Neural crest cell (in vitro differentiated cells): ENCODE data around the gene SYK. TPM values are rescaled to one million over a fixed set of nuclear protein-coding genes. Genes with fewer than 3 reads are reported as not detected.

ENCODE experiments used
- DNase-seq: peaks from one replicate; pipeline ENCODE4 v3.0.0; 2021; ENCODE audit warnings: low read depth, mixed read lengths, low spot score
- H3K27ac Mint-ChIP-seq: one replicate; pipeline ENCODE4 v1.8.0; 2021; ENCODE audit warnings: mild to moderate bottlenecking, mixed read lengths; ENCODE audit not compliant: unreplicated experiment
- H3K27me3 Mint-ChIP-seq: 2 replicates; pipeline ENCODE4 v1.8.0; 2021; ENCODE audit warnings: low read depth, mild to moderate bottlenecking, mixed read lengths
- H3K36me3 Mint-ChIP-seq: 2 replicates; pipeline ENCODE4 v1.8.0; 2021; ENCODE audit warnings: low read depth, mild to moderate bottlenecking, mixed read lengths
- H3K4me1 Mint-ChIP-seq: 2 replicates; pipeline ENCODE4 v1.8.0; 2021; ENCODE audit warnings: mixed read lengths
- H3K4me3 Mint-ChIP-seq: one replicate; pipeline ENCODE4 v1.8.0; 2021; ENCODE audit warnings: mild to moderate bottlenecking, mixed read lengths
- H3K9me3 Mint-ChIP-seq: 2 replicates; pipeline ENCODE4 v1.8.0; 2021; ENCODE audit warnings: mixed read lengths
- total RNA-seq: library from RNA; stranded (reverse); gene quantifications from 2 replicates; pipeline ENCODE4 v1.2.1, GENCODE V29; 2021
- TF ChIP-seq, protein P1 (sequence below): fragments of 200-600 bp; sonication (generic); conservative IDR thresholded peaks from 2 replicates; pipeline ENCODE4 v1.5.0; 2021; ENCODE audit warnings: antibody characterized with exemption, mild to moderate bottlenecking

The SYK gene
- total RNA-seq, 1 donor from 2014 or later = 0.98 TPM

DNA sequence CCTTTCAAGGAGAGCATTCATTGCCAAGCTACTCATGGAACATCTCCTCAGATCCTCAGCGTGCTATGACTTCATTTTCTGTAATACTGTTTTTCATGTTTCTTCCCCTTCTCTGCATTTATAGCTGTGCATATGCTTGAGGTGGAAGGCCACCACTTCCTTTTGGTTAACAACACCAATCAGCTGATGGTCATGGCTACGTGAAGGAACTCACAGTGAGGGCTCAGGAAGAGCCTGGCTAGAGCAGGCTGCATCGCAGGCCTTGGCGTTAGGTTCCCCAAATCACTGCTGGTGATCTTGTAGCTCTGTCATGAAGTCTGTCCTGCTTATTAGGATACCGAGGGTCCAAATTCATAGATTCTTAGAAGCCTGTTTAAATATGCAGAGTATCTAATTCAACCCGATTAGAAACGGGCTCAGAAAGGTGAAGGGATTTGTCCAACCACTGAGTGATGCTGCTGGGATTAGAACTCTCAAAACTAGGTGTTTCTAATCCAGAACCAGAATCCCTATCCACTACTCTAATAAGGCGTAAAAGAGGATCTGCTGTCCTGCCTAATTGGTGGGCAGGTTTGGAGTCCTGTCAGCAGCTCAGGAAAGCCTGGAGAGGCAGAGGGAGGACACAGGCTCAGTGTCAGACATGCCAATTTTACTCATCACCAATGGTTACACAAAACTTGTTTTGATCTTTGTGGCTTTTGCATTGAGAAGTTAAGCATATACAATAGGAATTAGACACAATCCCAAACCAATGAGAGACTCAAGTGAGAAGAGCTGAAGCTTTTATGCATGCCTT is 7.5 kb downstream of the SYK start:
- TF ChIP-seq, protein P1, sequence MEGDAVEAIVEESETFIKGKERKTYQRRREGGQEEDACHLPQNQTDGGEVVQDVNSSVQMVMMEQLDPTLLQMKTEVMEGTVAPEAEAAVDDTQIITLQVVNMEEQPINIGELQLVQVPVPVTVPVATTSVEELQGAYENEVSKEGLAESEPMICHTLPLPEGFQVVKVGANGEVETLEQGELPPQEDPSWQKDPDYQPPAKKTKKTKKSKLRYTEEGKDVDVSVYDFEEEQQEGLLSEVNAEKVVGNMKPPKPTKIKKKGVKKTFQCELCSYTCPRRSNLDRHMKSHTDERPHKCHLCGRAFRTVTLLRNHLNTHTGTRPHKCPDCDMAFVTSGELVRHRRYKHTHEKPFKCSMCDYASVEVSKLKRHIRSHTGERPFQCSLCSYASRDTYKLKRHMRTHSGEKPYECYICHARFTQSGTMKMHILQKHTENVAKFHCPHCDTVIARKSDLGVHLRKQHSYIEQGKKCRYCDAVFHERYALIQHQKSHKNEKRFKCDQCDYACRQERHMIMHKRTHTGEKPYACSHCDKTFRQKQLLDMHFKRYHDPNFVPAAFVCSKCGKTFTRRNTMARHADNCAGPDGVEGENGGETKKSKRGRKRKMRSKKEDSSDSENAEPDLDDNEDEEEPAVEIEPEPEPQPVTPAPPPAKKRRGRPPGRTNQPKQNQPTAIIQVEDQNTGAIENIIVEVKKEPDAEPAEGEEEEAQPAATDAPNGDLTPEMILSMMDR = no peak
- no peaks in the 10 kb centered on the region for H3K36me3 Mint-ChIP-seq
- H3K27me3 Mint-ChIP-seq = peaks cover 30% of the 10 kb centered on the region
- H3K4me3 Mint-ChIP-seq = no peak overlapping the region
- peaks cover 6% of the 10 kb centered on the region for H3K4me1 Mint-ChIP-seq
- DNase-seq = no peak
- H3K27ac Mint-ChIP-seq = no peak overlapping the region
- no peaks in the 10 kb centered on the region for H3K9me3 Mint-ChIP-seq

- Mint-ChIP-seq H3K27me3 (peaks cover 14% of the 10 kb centered on the region), H3K36me3 (no peaks in the 10 kb centered on the region), H3K27ac (no peak overlapping the region), H3K4me1 (peaks cover 17% of the 10 kb centered on the region), H3K4me3 (no peak overlapping the region), H3K9me3 (no peaks in the 10 kb centered on the region)
- no peak for DNase-seq
- TF ChIP-seq, protein P1 = no peak
Measured at GRCh38 chr9:90810691-90811090, 9.1 kb downstream of the SYK start.

DNA sequence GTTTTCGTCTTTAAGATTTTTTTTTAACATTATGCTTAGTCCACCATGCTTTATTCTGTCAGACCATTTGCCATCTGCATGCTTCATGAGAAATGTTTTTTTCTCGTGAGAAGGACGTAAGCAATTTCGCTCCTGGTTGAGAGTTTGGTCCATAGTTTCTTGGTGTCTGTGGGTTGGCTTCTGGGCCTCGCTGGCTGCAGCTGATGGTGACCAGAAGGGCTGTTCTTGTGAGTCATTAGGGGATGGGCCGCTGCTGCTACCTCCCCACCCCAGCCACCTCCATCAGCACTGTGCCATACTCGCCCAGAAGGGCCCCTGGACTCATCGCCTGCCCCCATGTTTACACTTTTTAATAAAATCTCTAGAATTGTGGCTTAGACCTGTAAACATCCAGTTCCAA is 11.4 kb downstream of the SYK start:
- TF ChIP-seq, protein P1 = no peak
- Mint-ChIP-seq H3K27ac (no peak overlapping the region), H3K36me3 (peaks cover 3% of the 10 kb centered on the region), H3K9me3 (peaks cover 4% of the 10 kb centered on the region), H3K4me1 (peaks cover 21% of the 10 kb centered on the region), H3K27me3 (peaks cover 8% of the 10 kb centered on the region), H3K4me3 (no peak overlapping the region)
- DNase-seq = no peak

- Mint-ChIP-seq H3K27me3 (peaks cover 8% of the 10 kb centered on the region), H3K27ac (no peak overlapping the region), H3K36me3 (peaks cover 3% of the 10 kb centered on the region), H3K9me3 (peaks cover 4% of the 10 kb centered on the region), H3K4me1 (peaks cover 21% of the 10 kb centered on the region), H3K4me3 (no peak overlapping the region)
- no peak for DNase-seq
- TF ChIP-seq, protein P1 = no peak
Measured at GRCh38 chr9:90813523-90813922, 11.9 kb downstream of the SYK start.

- TF ChIP-seq, protein P1 = no peak
- H3K27me3 Mint-ChIP-seq = peaks cover 5% of the 10 kb centered on the region
- H3K4me1 Mint-ChIP-seq = peaks cover 21% of the 10 kb centered on the region
- DNase-seq = no peak
- peaks cover 4% of the 10 kb centered on the region for H3K9me3 Mint-ChIP-seq
- H3K36me3 Mint-ChIP-seq = peaks cover 3% of the 10 kb centered on the region
- no peak overlapping the region for H3K4me3 Mint-ChIP-seq
- no peak overlapping the region for H3K27ac Mint-ChIP-seq
Measured at GRCh38 chr9:90814355-90814754, 12.7 kb downstream of the SYK start.
